K562 (cell line): Measurements from ENCODE around the gene SLAMF9. TPM values are rescaled to one million over a fixed set of nuclear protein-coding genes. Genes with fewer than 3 reads are reported as not detected.

Experiments used
- AFF4 ChIP-seq: sonication (generic); formaldehyde crosslinking; IDR thresholded peaks from 2 replicates; pipeline ENCODE4 v1.8.0; 2023; ENCODE audit warnings: mild to moderate bottlenecking, missing genetic modification reagents
- ARID1B ChIP-seq: fragments of 450-650 bp; IDR thresholded peaks from 2 replicates; pipeline ENCODE4 v1.6.1; 2016; ENCODE audit warnings: antibody characterized with exemption, mild to moderate bottlenecking, inconsistent platforms
- CCNT2 ChIP-seq: IDR thresholded peaks from 2 replicates; pipeline ENCODE4 v1.6.1; 2011; ENCODE audit warnings: borderline replicate concordance, low read depth, mild to moderate bottlenecking, moderate library complexity, mixed read lengths, low read length; ENCODE audit not compliant: insufficient read length; ENCODE audit errors: extremely low read depth
- CXXC5 ChIP-seq: fragments of 250-450 bp; sonication (Bioruptor Pico); IDR thresholded peaks from 2 replicates; pipeline ENCODE4 v1.8.0; 2022; ENCODE audit warnings: inconsistent platforms, mild to moderate bottlenecking, moderate library complexity
- FOXJ2 ChIP-seq: fragments of 200-800 bp; sonication (Bioruptor generic); IDR thresholded peaks from 2 replicates; pipeline ENCODE4 v1.6.1; 2016; ENCODE audit warnings: missing genetic modification characterization, missing compliant biosample characterization
- FOXJ3 ChIP-seq: sonication (generic); formaldehyde crosslinking; IDR thresholded peaks from 2 replicates; pipeline ENCODE4 v1.4.0; 2020; ENCODE audit warnings: mild to moderate bottlenecking, missing genetic modification reagents
- GABPA ChIP-seq: fragments of 200-800 bp; sonication (Bioruptor generic); conservative IDR thresholded peaks from 2 replicates; pipeline ENCODE4 v1.6.1; 2016; ENCODE audit warnings: low read depth, missing genetic modification characterization, missing compliant biosample characterization
- IRF9 ChIP-seq: fragments of 450-650 bp; IDR thresholded peaks from 2 replicates; pipeline ENCODE4 v1.6.1; 2016; ENCODE audit warnings: missing biosample characterization, missing genetic modification characterization
- MLLT1 ChIP-seq, 2 experiments: fragments of 450-650 bp; IDR thresholded peaks; 2 replicates each; pipeline ENCODE4 v1.6.1; 2016
- MTA3 ChIP-seq: fragments of 450-650 bp; formaldehyde crosslinking; IDR thresholded peaks from 2 replicates; pipeline ENCODE4 v1.6.1; 2017; ENCODE audit warnings: mild to moderate bottlenecking, borderline replicate concordance
- POLR2B ChIP-seq: fragments of 450-650 bp; IDR thresholded peaks from 2 replicates; pipeline ENCODE4 v1.6.1; 2018; ENCODE audit warnings: low read depth; ENCODE audit not compliant: partially characterized antibody
- PRDM10 ChIP-seq: fragments of 450-650 bp; IDR thresholded peaks from 2 replicates; pipeline ENCODE4 v1.6.1; 2018; ENCODE audit not compliant: partially characterized antibody
- SMARCA4 ChIP-seq: fragments of 450-650 bp; IDR thresholded peaks from 2 replicates; pipeline ENCODE4 v1.6.1; 2016
- SP1 ChIP-seq: sonication (generic); formaldehyde crosslinking; IDR thresholded peaks from 2 replicates; pipeline ENCODE4 v1.8.1; 2022; ENCODE audit warnings: mild to moderate bottlenecking, missing genetic modification reagents
- SUPT5H ChIP-seq: fragments of 450-650 bp; IDR thresholded peaks from 2 replicates; pipeline ENCODE4 v1.6.1; 2016
- TBP ChIP-seq: optimal IDR thresholded peaks from 2 replicates; pipeline ENCODE3; 2011; ENCODE audit warnings: low read depth, low read length, improper control_type of control experiment
- ZNF274 ChIP-seq: IDR thresholded peaks from 2 replicates; pipeline ENCODE4 v1.6.1; 2011; ENCODE audit warnings: low read depth, mild to moderate bottlenecking, low read length, moderate library complexity, borderline replicate concordance
- polyA plus RNA-seq, 8 experiments: library from polyadenylated mRNA; depleted of rRNA in 4 of 8; stranded (reverse) in 5 of 8; unstranded in 3 of 8; fragments of >200 nt; fragmentation: Nextera tagmentation in 2 of 8; fragmentation: Illumina TruSeq in 1 of 8; extraction: Ambion mirVana in 2 of 8; extraction: Trizol in 1 of 8; gene quantifications; 2 replicates each; pipeline versions ENCODE4 v1.2.1 to v1.2.3, GENCODE V29; 2011 to 2014; ENCODE audit warnings: inconsistent platforms in 1 of 8, missing spikeins in 1 of 8
- total RNA-seq, 7 experiments: library from RNA; depleted of rRNA in 6 of 7; stranded (reverse); fragments of >200 nt in 6 of 7; fragmentation: Illumina TruSeq in 2 of 7; extraction: Trizol in 2 of 7; gene quantifications; 2 replicates each; pipeline versions ENCODE4 v1.2.1 to v1.2.3, GENCODE V29; 2011 to 2021; ENCODE audit warnings: low replicate concordance in 1 of 7

Gene SLAMF9
- total and polyA plus RNA-seq, 9 of the 15 experiments (the other 6 are each of a cell fraction or from before 2014, with no cell fraction given), result 0.13 to 0.21 TPM; not detected in 7

GRCh38 chr1:159923203-159924024 lies 30.6 kb downstream of the SLAMF9 start (continued):
- TF ChIP-seq AFF4 (CRISPR knock-in tag), result peak; percentile 63; the same call in 1 of the 2 replicates
- TF ChIP-seq MTA3, result peak; percentile 10; the same call in 1 of the 2 replicates
- TF ChIP-seq PRDM10, result peak; percentile 2
- peak; percentile 66 for TF ChIP-seq SUPT5H
- TF ChIP-seq POLR2B, result peak; percentile 8
- peak; percentile 56 for TF ChIP-seq GABPA (tag)
- peak; percentile 35 for TF ChIP-seq CXXC5 (CRISPR knock-in tag)
- TF ChIP-seq MLLT1 (IDR thresholded peaks at IDR 0.05), result peak in 1 of 2 experiments; percentile 77; a peak in 3 of 4 replicates
- TF ChIP-seq CCNT2, result peak; percentile 51
- TF ChIP-seq SMARCA4, result peak; percentile 55; the same call in 1 of the 2 replicates
- TF ChIP-seq FOXJ2, result peak; percentile 100
- peak; percentile 82 for TF ChIP-seq TBP
- TF ChIP-seq SP1 (CRISPR knock-in tag), result no peak
- peak; percentile 69 for TF ChIP-seq ARID1B
- peak; percentile 99 for TF ChIP-seq FOXJ3 (CRISPR knock-in tag)
- TF ChIP-seq IRF9, result no peak
- no peak for TF ChIP-seq ZNF274
